Activated CD8-positive, alpha-beta memory T cell treated with anti-CD3 and anti-CD28 coated beads, Interleukin-2, amount 50 U/mL, for 48 hours (primary cell): ENCODE measurements around the gene INPP4A.
"Not testable (repeated sequence)": the region's sequence is repeated elsewhere in the genome, so short reads cannot be mapped to it uniquely, and the experiment has no call there.

ENCODE experiments used
- DNase-seq: peaks from one replicate; pipeline ENCODE4 v3.0.0-alpha.2; 2020

The INPP4A gene

GRCh38 chr2:98444436-98445176 lies at the start of gene INPP4A:
TSS of gene INPP4A (plus strand) at chr2:98444858. CDS start at chr2:98520049, 75,191 bp downstream.
- DNase-seq = peak; percentile 93

- no peak for DNase-seq
Measured at GRCh38 chr2:98395977-98396376, 48.7 kb upstream of the INPP4A start.

GRCh38 chr2:98396745-98397355 lies 47.8 kb upstream of the INPP4A start:
- DNase-seq = peak; percentile 12

- no peak for DNase-seq
Measured at GRCh38 chr2:98399140-98399539, 45.5 kb upstream of the INPP4A start.

- DNase-seq = no peak
Measured at GRCh38 chr2:98403878-98404277, 40.8 kb upstream of the INPP4A start.

GRCh38 chr2:98404556-98405250 lies 40.0 kb upstream of the INPP4A start:
- no peak for DNase-seq

- DNase-seq = no peak
Measured at GRCh38 chr2:98405301-98405700, 39.4 kb upstream of the INPP4A start.

- no peak for DNase-seq
Measured at GRCh38 chr2:98408155-98408554, 36.5 kb upstream of the INPP4A start.

GRCh38 chr2:98412751-98413458 lies 31.8 kb upstream of the INPP4A start:
- DNase-seq = peak; percentile 65

- not testable (repeated sequence) for DNase-seq
Measured at GRCh38 chr2:98414246-98414645, 30.4 kb upstream of the INPP4A start.

GRCh38 chr2:98415719-98416248 lies 28.9 kb upstream of the INPP4A start:
- not testable (repeated sequence) for DNase-seq

GRCh38 chr2:98416383-98417159 lies 28.1 kb upstream of the INPP4A start:
- no peak for DNase-seq

- DNase-seq = no peak
Measured at GRCh38 chr2:98419544-98419943, 25.1 kb upstream of the INPP4A start.

GRCh38 chr2:98419977-98420725 lies 24.5 kb upstream of the INPP4A start:
- DNase-seq = no peak

- DNase-seq = no peak
Measured at GRCh38 chr2:98422449-98422848, 22.2 kb upstream of the INPP4A start.

GRCh38 chr2:98426771-98427170 lies 17.9 kb upstream of the INPP4A start:
- no peak for DNase-seq

- no peak for DNase-seq
Measured at GRCh38 chr2:98432145-98432544, 12.5 kb upstream of the INPP4A start.

GRCh38 chr2:98433363-98433964 lies 11.2 kb upstream of the INPP4A start:
- no peak for DNase-seq

- no peak for DNase-seq
Measured at GRCh38 chr2:98434492-98434891, 10.2 kb upstream of the INPP4A start.

GRCh38 chr2:98435670-98436069 lies 9.0 kb upstream of the INPP4A start:
- DNase-seq = not testable (repeated sequence)

GRCh38 chr2:98436734-98437133 lies 7.9 kb upstream of the INPP4A start:
- DNase-seq = no peak
